OCI-LY7 (cell line): ENCODE results near the gene IL1RAPL1. TPM values are rescaled to one million over a fixed set of nuclear protein-coding genes. Genes with fewer than 3 reads are reported as not detected.

Source experiments
- BruUV-seq: library from RNA; stranded (reverse); fragments of 400-500 nt; replicated peaks from 2 replicates; lab custom pipeline; 2021; lab: Mats Ljungman, UMichigan
- CTCF ChIA-PET: fragments of 300-600 bp; sonication (Branson Sonifier 250); formaldehyde crosslinking; loops from one replicate; lab custom pipeline; 2022; ENCODE audit warnings: antibody characterized with exemption; ENCODE audit not compliant: unreplicated experiment; lab: Charles Lee
- POLR2A ChIA-PET: fragments of 300-600 bp; sonication (Branson Sonifier 250); formaldehyde crosslinking; loops from one replicate; lab custom pipeline; 2022; ENCODE audit warnings: antibody characterized with exemption; lab: Charles Lee
- DNase-seq: peaks from one replicate; pipeline ENCODE4 v3.0.0-alpha.2; 2015; ENCODE audit warnings: low spot score
- H2AFZ ChIP-seq: fragments of 200-600 bp; sonication (generic), shearing (Covaris generic); 2 replicates; pipeline ENCODE4 v1.6.1; 2014; ENCODE audit warnings: mild to moderate bottlenecking, antibody characterized with exemption, low read length, moderate library complexity
- H3K27ac ChIP-seq: fragments of 200-600 bp; sonication (generic); 2 replicates; pipeline ENCODE4 v1.5.1; 2014; ENCODE audit warnings: mixed run types, low read depth, mild to moderate bottlenecking, moderate library complexity, low read length, inconsistent platforms; ENCODE audit not compliant: poor library complexity, severe bottlenecking
- H3K36me3 ChIP-seq: fragments of 200-600 bp; sonication (generic); 2 replicates; pipeline ENCODE4 v1.6.1; 2014; ENCODE audit warnings: mild to moderate bottlenecking, antibody characterized with exemption, low read length, moderate library complexity, mixed read lengths; ENCODE audit not compliant: insufficient read depth
- H3K4me1 ChIP-seq: fragments of 200-600 bp; sonication (generic); 2 replicates; pipeline ENCODE4 v1.5.1; 2014; ENCODE audit warnings: mild to moderate bottlenecking, low read length; ENCODE audit not compliant: insufficient read depth, poor library complexity, severe bottlenecking
- H3K4me2 ChIP-seq: fragments of 200-600 bp; sonication (generic); 2 replicates; pipeline ENCODE4 v1.6.1; 2014; ENCODE audit warnings: mild to moderate bottlenecking, low read length
- H3K4me3 ChIP-seq: fragments of 200-600 bp; sonication (generic); 2 replicates; pipeline ENCODE4 v1.5.1; 2014; ENCODE audit warnings: mild to moderate bottlenecking, low read depth, low read length; ENCODE audit not compliant: poor library complexity, severe bottlenecking
- H3K79me2 ChIP-seq: fragments of 200-600 bp; sonication (generic); 2 replicates; pipeline ENCODE4 v1.6.1; 2016; ENCODE audit warnings: low read depth, mild to moderate bottlenecking, low read length, moderate library complexity, mixed read lengths; ENCODE audit not compliant: insufficient read depth
- H3K9me2 ChIP-seq: fragments of 200-600 bp; sonication (generic); 2 replicates; pipeline ENCODE4 v1.6.1; 2016; ENCODE audit warnings: mild to moderate bottlenecking, low read length, mixed read lengths; ENCODE audit not compliant: insufficient read depth
- H3K9me3 ChIP-seq: fragments of 200-600 bp; sonication (generic); 2 replicates; pipeline ENCODE4 v1.6.1; 2014; ENCODE audit warnings: mild to moderate bottlenecking, mixed run types, low read length, mixed read lengths
- H4K20me1 ChIP-seq: fragments of 200-600 bp; sonication (generic); 2 replicates; pipeline ENCODE4 v1.6.1; 2014; ENCODE audit warnings: mild to moderate bottlenecking, antibody characterized with exemption, low read length, moderate library complexity, mixed read lengths; ENCODE audit not compliant: insufficient read depth
- CTCF ChIP-seq: fragments of 200-600 bp; sonication (generic); conservative IDR thresholded peaks from 2 replicates; pipeline ENCODE4 v1.5.1; 2014; ENCODE audit warnings: mild to moderate bottlenecking, antibody characterized with exemption, low read length, moderate library complexity, mixed read lengths
- EZH2phosphoT487 ChIP-seq: fragments of 200-600 bp; sonication (generic); IDR thresholded peaks from 2 replicates; pipeline ENCODE4 v1.6.1; 2018; ENCODE audit warnings: low read depth, borderline replicate concordance, mild to moderate bottlenecking, mixed run types, antibody characterized with exemption, low read length, moderate library complexity, mixed read lengths
- intact Hi-C: fragments of 100-400 bp; cut with micrococcal nuclease; formaldehyde crosslinking; loops from one replicate; pipeline ENCODE4 v1.10.0; 2022; ENCODE audit not compliant: unreplicated experiment
- total RNA-seq, 2 experiments: library from RNA; depleted of rRNA in 1 of 2; stranded (reverse); fragments of >200 nt in 1 of 2; shearing (Covaris generic) in 1 of 2; gene quantifications; 2 replicates each; pipeline ENCODE4 v1.2.3, GENCODE V29; 2014 to 2022

The IL1RAPL1 gene
- total RNA-seq, 2 experiments from 2014 or later = not detected

GRCh38 chrX:28997706-28998463 is 410.6 kb downstream of the IL1RAPL1 start:
- H4K20me1 ChIP-seq = no peaks in the 10 kb centered on the region
- no peak for TF ChIP-seq CTCF
- TF ChIP-seq EZH2phosphoT487 = no peak
- H3K79me2 ChIP-seq = no peaks in the 10 kb centered on the region
- H2AFZ ChIP-seq = no peak overlapping the region
- no peak overlapping the region for H3K4me2 ChIP-seq
- H3K36me3 ChIP-seq = no peaks in the 10 kb centered on the region
- intact Hi-C loops = no loop called here
- no peaks in the 10 kb centered on the region for H3K4me1 ChIP-seq
- no peak for DNase-seq
- no peaks in the 10 kb centered on the region for H3K9me2 ChIP-seq
- CTCF ChIA-PET = no interaction called here
- no peak overlapping the region for H3K27ac ChIP-seq
- POLR2A ChIA-PET = no interaction called here
- H3K4me3 ChIP-seq = no peak overlapping the region
- no peaks in the 10 kb centered on the region for H3K9me3 ChIP-seq
- BruUV-seq = no TSS peak

- no peaks in the 10 kb centered on the region for H3K79me2 ChIP-seq
- no TSS peak for BruUV-seq
- no peak overlapping the region for H3K4me3 ChIP-seq
- no peaks in the 10 kb centered on the region for H3K9me3 ChIP-seq
- intact Hi-C loops = no loop called here
- H2AFZ ChIP-seq = no peak overlapping the region
- H3K4me1 ChIP-seq = no peaks in the 10 kb centered on the region
- DNase-seq = no peak
- ChIA-PET POLR2A (no interaction called here), CTCF (no interaction called here)
- TF ChIP-seq EZH2phosphoT487 = no peak
- no peak for TF ChIP-seq CTCF
- H3K9me2 ChIP-seq = no peaks in the 10 kb centered on the region
- H3K36me3 ChIP-seq = no peaks in the 10 kb centered on the region
- no peak overlapping the region for H3K27ac ChIP-seq
- H3K4me2 ChIP-seq = no peak overlapping the region
- H4K20me1 ChIP-seq = no peaks in the 10 kb centered on the region
Measured at GRCh38 chrX:28998609-28999135, 411.4 kb downstream of the IL1RAPL1 start.

- POLR2A ChIA-PET = interaction anchor here (0.6 to 0.7 kb wide), 2 partner anchors 290 to 935 kb away, joined by 3 read pairs; no protein-coding TSS in a partner anchor
- no TSS peak for BruUV-seq
- no peaks in the 10 kb centered on the region for H3K4me1 ChIP-seq
- no peak overlapping the region for H2AFZ ChIP-seq
- no peak overlapping the region for H3K27ac ChIP-seq
- H3K9me2 ChIP-seq = no peaks in the 10 kb centered on the region
- intact Hi-C loops = no loop called here
- no peak overlapping the region for H3K4me2 ChIP-seq
- no peak for DNase-seq
- no peaks in the 10 kb centered on the region for H3K36me3 ChIP-seq
- H3K79me2 ChIP-seq = no peaks in the 10 kb centered on the region
- H4K20me1 ChIP-seq = no peaks in the 10 kb centered on the region
- H3K9me3 ChIP-seq = no peaks in the 10 kb centered on the region
- H3K4me3 ChIP-seq = no peak overlapping the region
- no peak for TF ChIP-seq EZH2phosphoT487
- no peak for TF ChIP-seq CTCF
- CTCF ChIA-PET = no interaction called here
Measured at GRCh38 chrX:29012867-29013266, 425.6 kb downstream of the IL1RAPL1 start.
